GM21717 (cell line): ENCODE data around the gene NOC3L.

Source experiments
- ATAC-seq: cut with Tn5 transposase; IDR thresholded peaks from one replicate; pipeline ENCODE4 v1.9.1; 2021; ENCODE audit warnings: mild to moderate bottlenecking, moderate library complexity; ENCODE audit not compliant: unreplicated experiment

NOC3L gene

GRCh38 chr10:94307046-94307615 is 55.6 kb downstream of the NOC3L start:
- ATAC-seq = no peak

- ATAC-seq = no peak
Measured at GRCh38 chr10:94303929-94304328, 58.8 kb downstream of the NOC3L start.

- no peak for ATAC-seq
Measured at GRCh38 chr10:94300042-94300441, 62.7 kb downstream of the NOC3L start.

DNA sequence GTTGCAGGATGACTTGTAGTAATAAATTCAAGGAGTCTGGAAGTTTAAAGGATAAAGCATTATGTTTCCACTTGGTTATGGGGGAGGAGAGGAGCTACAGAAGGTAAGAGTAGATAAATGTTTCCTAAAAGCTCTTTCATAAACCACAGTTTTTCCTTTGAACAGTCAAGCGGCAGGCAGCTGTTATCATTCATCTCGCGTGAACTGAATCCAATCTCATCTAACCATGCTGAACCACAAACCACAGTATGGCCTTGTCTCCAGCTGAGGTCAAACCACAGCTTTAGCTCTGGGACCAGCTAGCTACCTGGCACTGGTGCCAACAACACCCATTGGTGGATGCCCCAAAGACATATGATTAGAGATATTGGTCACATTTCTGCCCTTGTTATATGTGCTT is 63.3 kb downstream of the NOC3L start:
- ATAC-seq = no peak

- ATAC-seq = no peak
Measured at GRCh38 chr10:94294168-94294567, 68.6 kb downstream of the NOC3L start.

GRCh38 chr10:94293354-94293753 is 69.4 kb downstream of the NOC3L start:
- no peak for ATAC-seq

DNA sequence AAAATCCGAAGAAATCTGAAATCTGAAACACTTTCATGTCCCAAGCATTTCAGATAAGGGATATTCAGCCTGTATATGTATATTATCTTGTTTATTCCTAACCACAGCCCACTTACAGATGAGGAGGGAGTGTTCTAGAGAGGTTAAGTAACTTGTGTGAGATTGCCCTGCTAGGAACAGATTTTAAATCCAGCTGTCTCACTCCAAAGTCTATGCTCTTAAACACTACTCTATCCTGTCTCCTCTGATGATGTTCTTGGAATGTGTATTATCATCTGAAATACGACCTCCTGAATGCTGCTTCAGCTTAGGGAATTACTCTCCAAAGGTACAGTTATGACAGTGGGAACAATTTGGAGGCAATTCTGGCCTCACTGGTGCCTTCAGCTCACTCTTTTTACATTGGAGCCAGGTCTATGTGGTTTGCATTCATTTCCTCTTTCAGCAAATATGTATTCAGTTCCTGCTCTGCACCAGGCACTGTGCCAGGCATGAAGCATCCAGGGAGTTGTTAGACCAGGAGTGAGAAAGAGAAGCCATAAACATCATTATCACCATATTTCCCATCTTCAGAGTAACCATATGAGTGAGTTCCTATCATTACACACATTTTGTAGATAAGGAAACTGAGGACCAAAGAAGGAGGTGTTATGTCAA is 70.2 kb downstream of the NOC3L start:
- no peak for ATAC-seq

GRCh38 chr10:94288361-94289101 is 74.2 kb downstream of the NOC3L start:
- no peak for ATAC-seq

- ATAC-seq = no peak
Measured at GRCh38 chr10:94287336-94287735, 75.4 kb downstream of the NOC3L start.

DNA sequence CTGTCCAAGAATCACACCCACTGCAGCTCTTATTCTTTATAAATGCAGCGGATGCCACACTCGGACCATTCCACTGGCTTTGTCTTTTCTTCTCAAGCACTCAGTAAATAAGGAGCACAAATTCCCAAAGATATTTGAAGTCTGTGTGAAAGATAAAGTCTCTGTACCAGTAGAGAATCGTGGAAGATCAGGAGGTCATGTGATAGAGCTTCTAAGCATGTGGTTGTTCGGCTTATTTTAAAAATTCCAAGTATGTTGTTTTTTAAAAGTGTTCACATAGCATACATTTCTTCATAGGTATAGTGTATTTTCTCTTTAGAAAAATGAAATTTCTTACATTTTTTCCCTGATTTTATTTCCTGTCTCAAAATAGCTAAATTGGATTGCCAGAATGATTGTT is 75.8 kb downstream of the NOC3L start:
- no peak for ATAC-seq

DNA sequence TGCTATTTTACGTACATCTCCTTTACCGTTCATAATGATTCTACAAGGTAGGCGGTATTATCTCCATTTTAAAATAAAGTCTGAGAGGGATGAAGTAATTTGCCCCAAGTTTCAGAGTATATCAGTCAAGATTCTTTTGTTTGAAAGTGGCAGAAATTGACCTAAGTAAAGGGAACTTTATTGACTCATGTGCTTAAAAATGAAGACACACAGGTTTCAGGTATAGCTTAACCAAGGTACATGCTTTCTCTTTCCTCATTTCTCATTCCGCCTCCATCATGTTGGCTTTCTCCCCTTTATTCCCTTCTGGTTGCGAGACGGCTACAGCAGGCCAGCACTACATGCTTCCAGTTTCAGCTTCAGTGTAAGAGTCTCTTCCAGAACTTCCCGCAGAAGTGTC is 77.5 kb downstream of the NOC3L start:
- no peak for ATAC-seq
